B cell (primary cell): ENCODE data around the gene LRIG1. TPM values are rescaled to one million over a fixed set of nuclear protein-coding genes. Genes with fewer than 3 reads are reported as not detected.
A peak's percentile ranks its signal among the peaks of the same experiment; 100 is the strongest.

Experiments used
- ATAC-seq: fragments of 200-7000 bp; cut with Tn5 transposase; one replicate; pipeline ENCODE4 v1.10.0; 2021; ENCODE audit warnings: low read depth, mild to moderate bottlenecking, moderate number of reproducible peaks, moderate library complexity
- CTCF ChIA-PET: fragments of 350-600 bp; sonication (Branson Sonifier 250); formaldehyde crosslinking; loops from one replicate; lab custom pipeline; 2021; ENCODE audit warnings: antibody characterized with exemption, inconsistent platforms; lab: Charles Lee
- POLR2A ChIA-PET: fragments of 350-600 bp; sonication (Branson Sonifier 250); formaldehyde crosslinking; loops from one replicate; lab custom pipeline; 2021; ENCODE audit warnings: antibody characterized with exemption; lab: Charles Lee
- DNase-seq: peaks from one replicate; pipeline ENCODE4 v3.0.0; 2013
- H2AFZ ChIP-seq: 2 replicates; pipeline ENCODE4 v1.6.1; 2012; ENCODE audit warnings: mild to moderate bottlenecking, low read depth, low read length; ENCODE audit not compliant: insufficient read depth, poor library complexity, severe bottlenecking
- H3K27ac ChIP-seq, 2 donors: 1 replicate in 1 of 2; 2 replicates in 1 of 2; pipeline ENCODE4 v1.5.1; 2012 to 2013; ENCODE audit warnings: low read length in 2 of 2, mild to moderate bottlenecking in 2 of 2, moderate library complexity in 1 of 2
- H3K27me3 ChIP-seq, 4 experiments: fragments of 200-600 bp in 1 of 4; sonication (generic) in 1 of 4; replicated peaks in 1 of 4; 1 replicate in 2 of 4; 2 replicates in 2 of 4; pipeline versions ENCODE4 v1.6.1 to v1.7.0; 2013 to 2016; ENCODE audit warnings: low read length in 3 of 4, mild to moderate bottlenecking in 2 of 4, mixed read lengths in 1 of 4, moderate library complexity in 1 of 4; ENCODE audit not compliant: insufficient read depth in 4 of 4, control insufficient read depth in 3 of 4; ENCODE audit errors: control extremely low read depth in 1 of 4
- H3K36me3 ChIP-seq, 2 experiments: replicated peaks in 1 of 2; 1 replicate in 1 of 2; 2 replicates in 1 of 2; pipeline versions ENCODE4 v1.6.1 to v1.7.1; 2013; ENCODE audit warnings: low read length in 1 of 2; ENCODE audit not compliant: insufficient read depth in 2 of 2, control insufficient read depth in 1 of 2; ENCODE audit errors: control extremely low read depth in 1 of 2, extremely low read depth in 1 of 2
- H3K4me1 ChIP-seq, 2 donors: fragments of 200-600 bp in 1 of 2; sonication (generic) in 1 of 2; 1 replicate in 1 of 2; 2 replicates in 1 of 2; pipeline versions ENCODE4 v1.5.1 to v1.6.1; 2013 to 2017; ENCODE audit warnings: low read length in 2 of 2; ENCODE audit not compliant: control insufficient read depth in 2 of 2, insufficient read depth in 2 of 2
- H3K4me2 ChIP-seq: replicated peaks from 2 replicates; pipeline ENCODE3; 2012; ENCODE audit warnings: mild to moderate bottlenecking, low read depth, low read length; ENCODE audit not compliant: poor library complexity, severe bottlenecking
- H3K4me3 ChIP-seq, 5 experiments: fragments of 200-600 bp in 1 of 5; sonication (generic) in 1 of 5; 1 replicate in 3 of 5; 2 replicates in 2 of 5; pipeline versions ENCODE4 v1.5.1 to v1.7.0; 2011 to 2016; ENCODE audit warnings: low read length in 4 of 5, mild to moderate bottlenecking in 4 of 5, low read depth in 2 of 5, control low read depth in 1 of 5, moderate library complexity in 1 of 5; ENCODE audit not compliant: insufficient read depth in 1 of 5; ENCODE audit errors: control extremely low read depth in 1 of 5, extremely low read depth in 1 of 5
- H3K79me2 ChIP-seq: fragments of 200-600 bp; sonication (generic); one replicate; pipeline ENCODE4 v1.6.0; 2016; ENCODE audit warnings: low read length; ENCODE audit not compliant: control insufficient read depth, insufficient read depth
- H3K9ac ChIP-seq: fragments of 200-600 bp; sonication (generic); 2 replicates; pipeline ENCODE4 v1.6.1; 2017; ENCODE audit warnings: mild to moderate bottlenecking, low read length, moderate library complexity
- H3K9me3 ChIP-seq, 3 donors: one replicate each; pipeline versions ENCODE4 v1.6.1 to v1.7.1; 2013; ENCODE audit warnings: low read length in 2 of 3; ENCODE audit not compliant: control insufficient read depth in 2 of 3, insufficient read depth in 1 of 3; ENCODE audit errors: control extremely low read depth in 1 of 3
- H4K20me1 ChIP-seq: 2 replicates; pipeline ENCODE4 v1.6.0; 2012; ENCODE audit warnings: mild to moderate bottlenecking, low read length; ENCODE audit not compliant: insufficient read depth, control insufficient read depth, poor library complexity, severe bottlenecking
- H3K27ac Mint-ChIP-seq: one replicate; pipeline ENCODE4 v1.8.0; 2021; ENCODE audit warnings: mixed read lengths
- H3K27me3 Mint-ChIP-seq: one replicate; pipeline ENCODE4 v1.8.0; 2021; ENCODE audit warnings: mixed read lengths
- H3K4me1 Mint-ChIP-seq: one replicate; pipeline ENCODE4 v1.8.0; 2021; ENCODE audit warnings: mixed read lengths
- H3K4me3 Mint-ChIP-seq: one replicate; pipeline ENCODE4 v1.8.0; 2021; ENCODE audit warnings: mixed read lengths
- H3K9me3 Mint-ChIP-seq: one replicate; pipeline ENCODE4 v1.8.0; 2022; ENCODE audit warnings: mixed read lengths; ENCODE audit not compliant: insufficient read depth
- CTCF ChIP-seq: fragments of 200-600 bp; IDR thresholded peaks from one replicate; pipeline ENCODE4 v1.8.0; 2022; ENCODE audit warnings: antibody characterized with exemption, mild to moderate bottlenecking
- EZH2 ChIP-seq: IDR thresholded peaks from 2 replicates; pipeline ENCODE4 v1.6.1; 2012; ENCODE audit warnings: borderline replicate concordance, low read depth, mild to moderate bottlenecking, moderate library complexity, low read length; ENCODE audit not compliant: insufficient read depth, poor library complexity, severe bottlenecking
- WGBS: methylation state at CpG from one replicate; pipeline ENCODE4 v1.1.5; 2013; ENCODE audit warnings: missing lambda C conversion rate; ENCODE audit not compliant: insufficient coverage; 5-methylcytosine and 5-hydroxymethylcytosine counted together
- intact Hi-C: fragments of 100-400 bp; cut with micrococcal nuclease; formaldehyde crosslinking; loops from one replicate; pipeline ENCODE4 v1.10.0; 2022
- polyA plus RNA-seq: library from polyadenylated mRNA; depleted of rRNA; stranded (reverse); fragments of >200 nt; gene quantifications from 2 replicates; pipeline ENCODE4 v1.2.3, GENCODE V29; 2012
- total RNA-seq, 2 donors: library from RNA; stranded (reverse); fragments of 120-200 nt in 1 of 2; gene quantifications; 1 replicate in 1 of 2; 2 replicates in 1 of 2; pipeline versions ENCODE4 v1.2.3 to v1.2.4, GENCODE V29; 2013 to 2022

LRIG1 gene
- total and polyA plus RNA-seq, 2 donors (not counting 1 experiment from before 2014, with no cell fraction given), result 9.2 to 12.4 TPM

- Histone ChIP-seq H3K36me3 (no peaks in the 10 kb centered on the region), H3K4me3 (no peak overlapping the region), H3K27me3 (peaks cover 0 to 11% (median 8%) of the 10 kb centered on the region in 4 experiments), H3K9me3 (no peaks in the 10 kb centered on the region), H2AFZ (no peak overlapping the region), H3K27ac (no peak overlapping the region), H3K79me2 (no peaks in the 10 kb centered on the region), H3K4me1 (no peaks in the 10 kb centered on the region), H3K4me2 (no peak overlapping the region), H4K20me1 (no peaks in the 10 kb centered on the region), H3K9ac (no peak overlapping the region)
- no peak for DNase-seq
- TF ChIP-seq EZH2 (no peak), CTCF (no peak)
- H3K9me3 Mint-ChIP-seq, result peaks cover 2% of the 10 kb centered on the region
- intact Hi-C loops, result no loop called here
- H3K4me3 Mint-ChIP-seq, result no peak overlapping the region
- no peak for ATAC-seq
- peaks cover 4% of the 10 kb centered on the region for H3K4me1 Mint-ChIP-seq
- ChIA-PET CTCF (interaction anchor here (0.7 kb wide), 1 partner anchor 148 kb away, joined by 3 read pairs; no protein-coding TSS in a partner anchor), POLR2A (no interaction called here)
- no CpG with 5 or more reads among the region's 2 CpGs for WGBS
- H3K27me3 Mint-ChIP-seq, result peaks cover 45% of the 10 kb centered on the region
- no peak overlapping the region for H3K27ac Mint-ChIP-seq
Observed at GRCh38 chr3:66520724-66521123, 19.9 kb upstream of the LRIG1 start.

- Histone ChIP-seq H2AFZ (no peak overlapping the region), H3K36me3 (no peaks in the 10 kb centered on the region), H3K9me3 (no peaks in the 10 kb centered on the region), H4K20me1 (no peaks in the 10 kb centered on the region), H3K4me3 (no peak overlapping the region), H3K4me1 (no peaks in the 10 kb centered on the region), H3K9ac (no peak overlapping the region), H3K27ac (peak overlapping the region in 1 of 2 donors; percentile 18), H3K27me3 (peaks cover 0 to 3% (median 1%) of the 10 kb centered on the region in 4 experiments), H3K79me2 (no peaks in the 10 kb centered on the region), H3K4me2 (no peak overlapping the region)
- ChIA-PET CTCF (no interaction called here), POLR2A (no interaction called here)
- intact Hi-C loops, result no loop called here
- whole genome bisulfite sequencing, result 98% methylated on average over 4 of the region's 4 CpGs
- H3K27me3 Mint-ChIP-seq, result peaks cover 40% of the 10 kb centered on the region
- no peak for DNase-seq
- no peak overlapping the region for H3K27ac Mint-ChIP-seq
- no peak for ATAC-seq
- no peak for TF ChIP-seq EZH2
- no peak for TF ChIP-seq CTCF
- H3K4me1 Mint-ChIP-seq, result no peaks in the 10 kb centered on the region
- H3K9me3 Mint-ChIP-seq, result no peaks in the 10 kb centered on the region
- H3K4me3 Mint-ChIP-seq, result no peak overlapping the region
Observed at GRCh38 chr3:66518644-66519043, 17.8 kb upstream of the LRIG1 start.
